Kidney epithelial cell (primary cell): Measurements from ENCODE around the gene EPC2. TPM values are rescaled to one million over a fixed set of nuclear protein-coding genes. Genes with fewer than 3 reads are reported as not detected.

ENCODE experiments used
- DNase-seq: peaks from one replicate; pipeline ENCODE4 v3.0.0-alpha.2; 2010; ENCODE audit warnings: low read depth
- H3K27me3 ChIP-seq: 2 replicates; pipeline ENCODE4 v1.6.0; 2011; ENCODE audit warnings: low read length; ENCODE audit not compliant: control insufficient read depth, insufficient read depth
- H3K36me3 ChIP-seq: 2 replicates; pipeline ENCODE4 v1.5.1; 2011; ENCODE audit warnings: low read length; ENCODE audit not compliant: control insufficient read depth, insufficient read depth
- H3K4me3 ChIP-seq: 2 replicates; pipeline ENCODE4 v1.5.1; 2011; ENCODE audit warnings: low read depth, mild to moderate bottlenecking, control low read depth, low read length
- CTCF ChIP-seq: IDR thresholded peaks from 2 replicates; pipeline ENCODE4 v1.5.1; 2011; ENCODE audit warnings: mild to moderate bottlenecking, moderate library complexity, low read length, control low read depth, inconsistent platforms; ENCODE audit not compliant: insufficient read depth, poor library complexity, severe bottlenecking
- total RNA-seq: library from RNA; depleted of rRNA; stranded (reverse); fragments of >200 nt; gene quantifications from 2 replicates; pipeline ENCODE4 v1.2.3, GENCODE V29; 2015

EPC2 gene
- total RNA-seq: 17.2 and 20.1 TPM in 2 replicates

- no peak for TF ChIP-seq CTCF
- peak within 1 kb of the TSS; percentile 91 for H3K4me3 ChIP-seq
- DNase-seq: peak; percentile 19
- H3K36me3 ChIP-seq: no peaks in the 10 kb centered on the region
- H3K27me3 ChIP-seq: no peaks in the 10 kb centered on the region
Measured at GRCh38 chr2:148643998-148644882, at the start of gene EPC2. Gene EPC2 (plus strand): TSS chr2:148644751. CDS start chr2:148645018, 267 bp downstream.

GRCh38 chr2:148596018-148596417, 48.5 kb upstream of the EPC2 start:
- no peak for DNase-seq
- Histone ChIP-seq H3K4me3 (no peak overlapping the region), H3K36me3 (no peaks in the 10 kb centered on the region), H3K27me3 (no peaks in the 10 kb centered on the region)
- no peak for TF ChIP-seq CTCF

- Histone ChIP-seq H3K27me3 (no peaks in the 10 kb centered on the region), H3K4me3 (no peak overlapping the region), H3K36me3 (no peaks in the 10 kb centered on the region)
- DNase-seq: no peak
- no peak for TF ChIP-seq CTCF
Measured at GRCh38 chr2:148599109-148599991, 45.2 kb upstream of the EPC2 start.

GRCh38 chr2:148602885-148603561, 41.5 kb upstream of the EPC2 start:
- H3K4me3 ChIP-seq: no peak overlapping the region

GRCh38 chr2:148603562-148603920, 41.0 kb upstream of the EPC2 start:
- Histone ChIP-seq H3K4me3 (no peak overlapping the region), H3K27me3 (no peaks in the 10 kb centered on the region), H3K36me3 (no peaks in the 10 kb centered on the region)
- no peak for TF ChIP-seq CTCF
- DNase-seq: no peak

More at GRCh38 chr2:148602885-148603561, 41.5 kb upstream of the EPC2 start:
- no peak for DNase-seq
- Histone ChIP-seq H3K27me3 (no peaks in the 10 kb centered on the region), H3K36me3 (no peaks in the 10 kb centered on the region)
- no peak for TF ChIP-seq CTCF
